SU-DHL-6 (cell line): Measurements from ENCODE around the gene DIPK1B.

Experiments
- H2AFZ ChIP-seq: fragments of 200-600 bp; sonication (generic); 2 replicates; pipeline ENCODE4 v1.6.1; 2014; ENCODE audit warnings: low read depth, mild to moderate bottlenecking, moderate library complexity, mixed read lengths, antibody characterized with exemption, low read length; ENCODE audit not compliant: severe bottlenecking
- H3F3A ChIP-seq: fragments of 200-600 bp; shearing (Covaris generic); 2 replicates; pipeline ENCODE4 v1.6.0; 2016; ENCODE audit warnings: antibody characterized with exemption, mild to moderate bottlenecking; ENCODE audit not compliant: insufficient read depth
- H3K27ac ChIP-seq: fragments of 200-600 bp; sonication (generic); 2 replicates; pipeline ENCODE4 v1.5.1; 2016; ENCODE audit warnings: low read depth, mild to moderate bottlenecking, low read length, moderate library complexity, mixed read lengths
- H3K27me3 ChIP-seq: fragments of 200-600 bp; sonication (generic), shearing (Covaris generic); 2 replicates; pipeline ENCODE4 v1.6.0; 2014; ENCODE audit warnings: mild to moderate bottlenecking, low read length
- H3K36me3 ChIP-seq: fragments of 200-600 bp; sonication (generic); 2 replicates; pipeline ENCODE4 v1.6.1; 2014; ENCODE audit warnings: mild to moderate bottlenecking, low read length, mixed read lengths
- H3K4me2 ChIP-seq: fragments of 300-600, 200-600 bp; shearing (Covaris generic), sonication (generic); 2 replicates; pipeline ENCODE4 v1.6.0; 2014; ENCODE audit warnings: low read length, low read depth, mild to moderate bottlenecking; ENCODE audit not compliant: poor library complexity, severe bottlenecking
- H3K4me3 ChIP-seq: fragments of 200-600 bp; sonication (generic); 2 replicates; pipeline ENCODE4 v1.5.1; 2014; ENCODE audit warnings: antibody characterized with exemption, low read length, mild to moderate bottlenecking, mixed read lengths; ENCODE audit not compliant: insufficient read depth, poor library complexity, severe bottlenecking
- H3K79me2 ChIP-seq: fragments of 200-600 bp; sonication (generic); 2 replicates; pipeline ENCODE4 v1.6.1; 2014; ENCODE audit warnings: mild to moderate bottlenecking, low read length, moderate library complexity; ENCODE audit not compliant: insufficient read depth
- H3K9ac ChIP-seq: fragments of 200-600 bp; sonication (generic); 2 replicates; pipeline ENCODE4 v1.7.0; 2014; ENCODE audit warnings: mild to moderate bottlenecking, low read length
- H3K9me2 ChIP-seq: fragments of 200-600 bp; sonication (generic); replicated peaks from 2 replicates; pipeline ENCODE4 v1.6.1; 2014; ENCODE audit warnings: low read length; ENCODE audit not compliant: insufficient read depth
- H3K9me3 ChIP-seq: fragments of 200-600 bp; sonication (generic); 2 replicates; pipeline ENCODE4 v1.6.1; 2014; ENCODE audit warnings: low read length, mixed read lengths; ENCODE audit not compliant: insufficient read depth
- H4K20me1 ChIP-seq: fragments of 200-600 bp; sonication (generic); 2 replicates; pipeline ENCODE4 v1.6.1; 2014; ENCODE audit warnings: low read depth, mild to moderate bottlenecking, antibody characterized with exemption, low read length, moderate library complexity, mixed read lengths
- CTCF ChIP-seq: fragments of 200-600 bp; sonication (generic); IDR thresholded peaks from one replicate; pipeline ENCODE4 v1.5.1; 2017; ENCODE audit warnings: antibody characterized with exemption, mild to moderate bottlenecking, low read length, moderate library complexity; ENCODE audit not compliant: insufficient read depth, poor library complexity, severe bottlenecking
- EZH2phosphoT487 ChIP-seq: fragments of 200-600 bp; sonication (generic), shearing (Covaris generic); conservative IDR thresholded peaks from 2 replicates; pipeline ENCODE4 v1.6.1; 2018; ENCODE audit warnings: mild to moderate bottlenecking, antibody characterized with exemption, low read length, moderate library complexity, mixed read lengths

Gene DIPK1B

GRCh38 chr9:136697821-136698526, 14.4 kb upstream of the DIPK1B start:
- no peaks in the 10 kb centered on the region for H3K79me2 ChIP-seq
- no peak overlapping the region for H3K4me3 ChIP-seq
- no peaks in the 10 kb centered on the region for H3K36me3 ChIP-seq
- no peaks in the 10 kb centered on the region for H4K20me1 ChIP-seq
- no peaks in the 10 kb centered on the region for H3F3A ChIP-seq
- no peak overlapping the region for H3K4me2 ChIP-seq
- no peaks in the 10 kb centered on the region for H3K9me2 ChIP-seq
- TF ChIP-seq CTCF (no peak), EZH2phosphoT487 (no peak)
- H2AFZ ChIP-seq = no peak overlapping the region
- H3K9ac ChIP-seq = no peak overlapping the region
- H3K27ac ChIP-seq = no peak overlapping the region
- no peaks in the 10 kb centered on the region for H3K9me3 ChIP-seq
- no peaks in the 10 kb centered on the region for H3K27me3 ChIP-seq

- no peak overlapping the region for H3K4me3 ChIP-seq
- H3K9ac ChIP-seq = no peak overlapping the region
- no peaks in the 10 kb centered on the region for H3K79me2 ChIP-seq
- no peaks in the 10 kb centered on the region for H3K9me3 ChIP-seq
- H3K27ac ChIP-seq = no peak overlapping the region
- TF ChIP-seq CTCF = no peak
- no peak for TF ChIP-seq EZH2phosphoT487
- H3K9me2 ChIP-seq = no peaks in the 10 kb centered on the region
- no peaks in the 10 kb centered on the region for H3K36me3 ChIP-seq
- H3K27me3 ChIP-seq = no peaks in the 10 kb centered on the region
- no peak overlapping the region for H2AFZ ChIP-seq
- no peak overlapping the region for H3K4me2 ChIP-seq
- H3F3A ChIP-seq = no peaks in the 10 kb centered on the region
- H4K20me1 ChIP-seq = no peaks in the 10 kb centered on the region
Measured at GRCh38 chr9:136698635-136699246, 13.6 kb upstream of the DIPK1B start.

- TF ChIP-seq CTCF (no peak), EZH2phosphoT487 (no peak)
- Histone ChIP-seq H2AFZ (no peak overlapping the region), H3K27ac (no peak overlapping the region), H3K36me3 (no peaks in the 10 kb centered on the region), H3K4me3 (no peak overlapping the region), H3K79me2 (no peaks in the 10 kb centered on the region), H3K27me3 (no peaks in the 10 kb centered on the region), H3K9me3 (no peaks in the 10 kb centered on the region), H3K9me2 (no peaks in the 10 kb centered on the region), H3K9ac (no peak overlapping the region), H3K4me2 (no peak overlapping the region), H4K20me1 (no peaks in the 10 kb centered on the region), H3F3A (no peaks in the 10 kb centered on the region)
Measured at GRCh38 chr9:136700304-136700703, 12.1 kb upstream of the DIPK1B start.
